ENCODE results near the gene STAT4. TPM values are rescaled to one million over a fixed set of nuclear protein-coding genes. Genes with fewer than 3 reads are reported as not detected.

Gene STAT4
- total RNA-seq, 1 experiment from 2014 or later: 0.71 TPM

GRCh38 chr2:191150230-191150599 lies 579 bp downstream of the STAT4 start:
- Histone ChIP-seq H3K27me3 (replicated peaks; ENCODE audit: insufficient read depth, low read depth, low read length, poor library complexity) (peaks cover 5% of the 10 kb centered on the region), H3K27ac (ENCODE audit: low read depth, low read length, poor library complexity, severe bottlenecking) (no peak overlapping the region), H3K4me3 (ENCODE audit: low read depth, low read length, poor library complexity, severe bottlenecking) (peak overlapping the region; percentile 42), H3K36me3 (ENCODE audit: insufficient read depth, low read length, poor library complexity, severe bottlenecking) (no peaks in the 10 kb centered on the region), H3K4me1 (ENCODE audit: insufficient read depth, low read length, poor library complexity, severe bottlenecking) (peaks cover 12% of the 10 kb centered on the region), H3K9me3 (ENCODE audit: low read depth, low read length, poor library complexity, severe bottlenecking) (no peaks in the 10 kb centered on the region)
- no peak for DNase-seq (ENCODE audit: low spot score)
- intact Hi-C loops (cut with micrococcal nuclease; ENCODE audit: unreplicated experiment): no loop called here
- BruUV-seq (replicated peaks): no TSS peak
- ChIA-PET CTCF (no interaction called here), POLR2A (ENCODE audit: low non-redundant PET) (interaction anchor here (0.6 kb wide), 1 partner anchor 91 kb away, joined by 3 read pairs; no protein-coding TSS in a partner anchor)
- TF ChIP-seq EZH2 (IDR thresholded peaks at IDR 0.05; ENCODE audit: borderline replicate concordance, low read depth, low read length, poor library complexity, severe bottlenecking): no peak
- no peak for TF ChIP-seq CTCF (conservative IDR thresholded peaks at IDR 0.05; ENCODE audit: low read depth, low read length)

DNA sequence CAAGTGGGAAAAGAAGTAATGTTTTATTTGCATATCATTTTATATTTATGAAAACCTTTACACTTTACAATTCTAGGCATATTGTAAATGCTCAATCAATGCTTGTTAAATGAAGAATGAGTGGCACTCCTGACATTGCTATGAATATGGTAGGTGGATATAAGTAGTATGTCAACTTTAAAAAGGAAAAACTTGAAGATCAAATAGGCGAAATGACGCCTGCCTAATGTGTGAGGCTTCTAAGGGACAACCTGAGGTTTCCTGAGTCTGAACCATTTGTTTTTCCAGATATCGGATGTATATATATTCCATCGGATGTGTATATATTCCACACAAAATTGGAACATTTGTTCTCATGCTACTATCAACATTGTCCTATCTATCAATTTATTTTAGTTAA lies 1.4 kb downstream of the STAT4 start:
- no peak overlapping the region for H3K27ac ChIP-seq (ENCODE audit: low read depth, low read length, poor library complexity, severe bottlenecking)
- ChIA-PET POLR2A (ENCODE audit: low non-redundant PET) (no interaction called here), CTCF (no interaction called here)
- no peak overlapping the region for H3K4me3 ChIP-seq (ENCODE audit: low read depth, low read length, poor library complexity, severe bottlenecking)
- no peaks in the 10 kb centered on the region for H3K9me3 ChIP-seq (ENCODE audit: low read depth, low read length, poor library complexity, severe bottlenecking)
- H3K27me3 ChIP-seq (replicated peaks; ENCODE audit: insufficient read depth, low read depth, low read length, poor library complexity): peaks cover 5% of the 10 kb centered on the region
- no peak for TF ChIP-seq CTCF (conservative IDR thresholded peaks at IDR 0.05; ENCODE audit: low read depth, low read length)
- intact Hi-C loops (cut with micrococcal nuclease; ENCODE audit: unreplicated experiment): no loop called here
- peaks cover 4% of the 10 kb centered on the region for H3K4me1 ChIP-seq (ENCODE audit: insufficient read depth, low read length, poor library complexity, severe bottlenecking)
- DNase-seq (ENCODE audit: low spot score): no peak
- BruUV-seq (replicated peaks): no TSS peak
- no peaks in the 10 kb centered on the region for H3K36me3 ChIP-seq (ENCODE audit: insufficient read depth, low read length, poor library complexity, severe bottlenecking)

DNA sequence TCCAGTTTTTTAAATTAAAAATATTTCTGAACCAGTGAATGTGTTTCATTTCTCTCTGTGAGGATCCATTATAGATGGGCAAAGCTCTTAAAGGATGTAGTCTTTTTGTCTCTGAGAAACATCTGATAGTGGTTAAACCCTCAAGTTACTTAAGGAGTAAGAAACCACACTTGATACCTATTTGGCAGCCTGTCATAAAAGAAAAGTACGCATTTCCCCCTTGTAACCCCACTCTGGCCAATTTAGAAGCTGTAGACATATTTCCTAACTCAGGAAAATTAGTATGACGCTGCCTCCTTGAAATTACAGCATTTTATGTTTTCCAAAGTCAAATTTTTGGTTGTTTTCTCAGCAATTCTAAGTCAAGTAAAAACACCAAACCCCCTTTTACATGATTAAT lies 2.0 kb downstream of the STAT4 start:
- CTCF ChIA-PET: no interaction called here
- BruUV-seq (replicated peaks): no TSS peak
- POLR2A ChIA-PET (ENCODE audit: low non-redundant PET): no interaction called here

More for the DNA sequence above, 2.0 kb downstream of the STAT4 start:
- Histone ChIP-seq H3K9me3 (ENCODE audit: low read depth, low read length, poor library complexity, severe bottlenecking) (no peaks in the 10 kb centered on the region), H3K27ac (ENCODE audit: low read depth, low read length, poor library complexity, severe bottlenecking) (no peak overlapping the region), H3K36me3 (ENCODE audit: insufficient read depth, low read length, poor library complexity, severe bottlenecking) (no peaks in the 10 kb centered on the region), H3K4me3 (ENCODE audit: low read depth, low read length, poor library complexity, severe bottlenecking) (no peak overlapping the region), H3K27me3 (replicated peaks; ENCODE audit: insufficient read depth, low read depth, low read length, poor library complexity) (peaks cover 5% of the 10 kb centered on the region), H3K4me1 (ENCODE audit: insufficient read depth, low read length, poor library complexity, severe bottlenecking) (peaks cover 3% of the 10 kb centered on the region)
- TF ChIP-seq EZH2 (IDR thresholded peaks at IDR 0.05; ENCODE audit: borderline replicate concordance, low read depth, low read length, poor library complexity, severe bottlenecking): no peak
- TF ChIP-seq CTCF (conservative IDR thresholded peaks at IDR 0.05; ENCODE audit: low read depth, low read length): no peak
- DNase-seq (ENCODE audit: low spot score): no peak
- intact Hi-C loops (cut with micrococcal nuclease; ENCODE audit: unreplicated experiment): no loop called here

Data from A673 (cell line).